TTC549 (cell line): ENCODE data around the gene KRTAP4-3.
"Not testable (repeated sequence)": the region's sequence is repeated elsewhere in the genome, so short reads cannot be mapped to it uniquely, and the experiment has no call there.

Source experiments
- FAIRE-seq: peaks from 2 replicates; lab custom pipeline; 2012; peaks lifted over from hg19 to GRCh38; lab: Jason Lieb, UNC

The KRTAP4-3 gene

DNA sequence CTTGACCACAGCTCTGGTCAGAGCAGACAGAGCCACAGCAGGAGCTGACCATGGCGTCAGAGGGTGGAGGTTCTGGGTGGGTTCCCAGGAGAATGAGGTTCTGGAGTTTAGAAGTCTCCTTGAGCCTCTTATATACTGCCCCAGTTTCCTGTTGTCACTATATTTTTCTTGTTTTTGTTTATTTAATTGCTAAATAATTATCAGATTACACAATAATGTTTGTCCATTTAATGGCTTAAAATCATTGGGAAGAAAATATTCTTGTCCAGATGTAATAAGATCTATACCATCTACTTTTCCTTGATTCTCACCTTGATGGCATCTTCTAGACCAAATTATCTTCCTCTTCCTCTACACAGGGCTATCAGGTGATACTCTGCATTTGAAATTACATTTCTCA is at the start of gene KRTAP4-3:
TSS of gene KRTAP4-3 (minus strand) at position 101 of the 400 bp plus-strand sequence. CDS start at position 52, 49 bp downstream.
- no peak for FAIRE-seq

DNA sequence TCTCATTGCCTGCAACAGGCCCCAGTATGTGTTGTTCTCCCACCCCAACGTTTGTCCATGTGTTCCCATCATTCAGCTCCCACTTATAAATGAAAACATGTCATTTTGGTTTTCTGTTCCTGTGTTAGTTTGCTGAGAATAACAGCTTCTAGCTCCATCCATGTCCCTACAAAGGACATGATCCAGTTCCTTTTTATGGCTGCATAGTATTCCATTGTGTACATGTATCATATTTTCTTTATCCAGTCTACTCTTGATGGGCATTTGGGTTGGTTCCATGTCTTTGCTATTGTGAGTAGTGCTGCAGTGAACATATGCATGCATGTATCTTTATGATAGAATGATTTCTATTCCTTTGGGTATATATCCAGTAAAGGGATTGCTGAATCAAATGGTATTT is 47.7 kb upstream of the KRTAP4-3 start:
- no peak for FAIRE-seq

DNA sequence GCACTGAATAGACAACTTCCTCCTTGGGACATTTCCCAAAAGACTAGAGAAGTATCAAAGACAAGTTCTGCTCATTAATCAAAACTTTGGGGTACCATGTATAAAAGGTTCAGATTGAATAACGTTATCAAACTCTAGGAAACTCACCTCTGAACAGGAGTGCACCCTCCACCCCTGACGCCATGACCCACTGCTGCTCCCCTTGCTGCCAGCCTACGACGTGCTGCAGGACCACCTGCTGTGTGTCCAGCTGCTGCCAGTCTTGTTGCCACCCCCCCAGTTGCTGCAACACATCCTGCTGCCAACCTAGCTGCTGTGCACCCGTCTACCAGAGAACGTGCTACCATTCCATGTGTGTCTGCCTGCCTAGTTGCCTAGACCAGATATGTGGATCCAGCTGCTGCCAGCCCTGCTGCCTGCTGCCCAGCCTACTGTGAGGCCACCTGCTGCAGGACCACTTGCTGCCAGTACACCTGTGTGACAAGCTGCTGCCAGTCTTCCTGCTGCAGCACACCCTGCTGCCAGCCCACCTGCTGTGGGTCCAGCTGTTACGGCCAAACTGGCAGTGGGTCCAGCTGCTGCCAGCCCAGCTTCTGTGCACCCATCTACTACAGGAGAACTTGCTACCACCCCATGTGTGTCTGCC is 44.6 kb upstream of the KRTAP4-3 start:
- FAIRE-seq: no peak

- FAIRE-seq: no peak
Observed at GRCh38 chr17:41211845-41212466, 43.9 kb upstream of the KRTAP4-3 start.

DNA sequence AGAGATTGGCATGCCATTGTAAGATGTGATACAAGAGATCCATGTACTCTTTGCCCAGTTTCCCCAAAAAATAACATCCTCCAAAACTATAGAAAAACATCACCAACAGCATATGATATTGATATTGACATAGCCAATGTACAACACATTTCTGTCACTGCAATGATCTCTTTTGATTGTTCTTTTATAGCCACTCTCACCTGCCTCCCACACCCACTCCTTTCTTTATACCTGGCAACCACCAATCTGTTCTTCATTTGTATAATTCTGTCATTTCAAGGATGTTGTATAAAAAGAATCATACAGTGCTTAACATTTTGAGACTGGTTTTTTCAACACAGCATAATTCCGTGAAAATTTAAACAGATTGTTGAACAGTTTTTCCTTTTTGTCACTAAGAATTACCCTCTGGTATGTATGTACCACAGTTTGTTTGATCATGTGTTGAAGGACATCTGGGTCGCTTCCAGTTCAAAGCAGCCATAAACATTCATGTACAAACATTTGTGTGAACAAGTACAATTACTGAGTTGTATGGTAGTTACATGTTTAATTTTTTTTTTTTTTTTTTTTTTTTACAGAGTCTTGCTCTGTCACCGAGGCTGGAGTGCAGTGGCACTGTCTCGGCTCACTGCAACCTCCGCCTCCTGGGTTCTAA is 31.5 kb upstream of the KRTAP4-3 start:
- no peak for FAIRE-seq

DNA sequence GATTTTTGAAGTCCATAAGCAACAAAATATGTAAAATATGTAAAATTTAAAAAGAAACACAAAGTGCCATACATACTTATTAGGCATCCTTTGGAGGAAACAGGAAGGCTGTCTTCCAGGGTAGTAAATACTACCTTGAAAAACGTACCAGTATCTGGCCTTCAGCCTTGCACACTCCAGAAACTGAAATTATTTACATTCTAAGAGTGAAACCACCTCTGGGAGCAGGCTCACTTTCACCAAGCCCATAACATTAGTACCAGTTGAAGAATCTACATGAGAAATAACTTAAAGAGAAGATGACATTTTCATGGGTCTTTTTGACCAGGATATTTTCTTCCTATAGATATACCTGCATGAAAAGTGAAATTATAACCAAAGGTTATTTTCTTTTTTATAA is 28.0 kb upstream of the KRTAP4-3 start:
- FAIRE-seq: no peak

DNA sequence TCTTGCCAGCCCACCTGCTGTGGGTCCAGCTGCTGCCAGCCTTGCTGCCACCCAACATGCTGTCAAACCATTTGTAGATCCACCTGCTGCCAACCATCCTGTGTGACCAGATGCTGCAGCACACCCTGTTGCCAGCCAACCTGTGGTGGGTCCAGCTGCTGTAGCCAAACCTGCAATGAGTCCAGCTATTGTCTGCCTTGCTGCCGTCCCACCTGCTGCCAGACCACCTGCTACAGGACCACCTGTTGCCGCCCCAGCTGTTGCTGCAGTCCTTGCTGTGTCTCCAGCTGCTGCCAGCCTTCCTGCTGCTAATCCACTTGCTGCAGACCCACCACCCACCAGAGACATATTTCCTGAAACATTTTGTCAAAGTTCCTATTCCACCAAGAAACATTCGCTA is 22.3 kb upstream of the KRTAP4-3 start:
- no peak for FAIRE-seq

- not testable (repeated sequence) for FAIRE-seq
Observed at GRCh38 chr17:41189837-41190318, 21.9 kb upstream of the KRTAP4-3 start, which contains the start of gene KRTAP9-1. TSS of gene KRTAP9-1 (plus strand) at chr17:41189887. CDS start at chr17:41189887, 0 bp downstream.

DNA sequence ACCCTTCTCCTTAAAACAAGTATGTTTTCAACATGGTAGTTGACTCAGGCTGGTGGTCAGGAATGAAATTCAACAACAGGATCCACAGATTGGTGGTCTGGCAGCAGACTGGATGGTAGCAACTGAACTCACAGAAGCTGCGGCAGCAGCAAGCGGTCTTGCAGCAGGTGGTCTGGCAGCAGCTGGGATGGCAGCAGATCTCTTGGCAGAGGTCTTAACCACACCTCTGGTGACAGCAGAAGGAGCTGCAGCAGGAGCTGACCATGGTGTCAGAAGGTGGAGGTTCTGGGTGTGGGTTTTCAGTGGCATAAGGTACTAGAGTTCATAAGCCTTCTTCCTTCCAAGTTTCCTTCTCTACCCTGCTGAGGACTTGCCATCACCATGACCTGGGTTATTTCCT is 18.9 kb upstream of the KRTAP4-3 start:
- no peak for FAIRE-seq

- FAIRE-seq: no peak
Observed at GRCh38 chr17:41185001-41185400, 17.0 kb upstream of the KRTAP4-3 start.

- FAIRE-seq: no peak
Observed at GRCh38 chr17:41184480-41184961, 16.5 kb upstream of the KRTAP4-3 start, which contains the start of gene KRTAP4-1. TSS of gene KRTAP4-1 (minus strand) at chr17:41184911. CDS start at chr17:41184854, 57 bp downstream.

DNA sequence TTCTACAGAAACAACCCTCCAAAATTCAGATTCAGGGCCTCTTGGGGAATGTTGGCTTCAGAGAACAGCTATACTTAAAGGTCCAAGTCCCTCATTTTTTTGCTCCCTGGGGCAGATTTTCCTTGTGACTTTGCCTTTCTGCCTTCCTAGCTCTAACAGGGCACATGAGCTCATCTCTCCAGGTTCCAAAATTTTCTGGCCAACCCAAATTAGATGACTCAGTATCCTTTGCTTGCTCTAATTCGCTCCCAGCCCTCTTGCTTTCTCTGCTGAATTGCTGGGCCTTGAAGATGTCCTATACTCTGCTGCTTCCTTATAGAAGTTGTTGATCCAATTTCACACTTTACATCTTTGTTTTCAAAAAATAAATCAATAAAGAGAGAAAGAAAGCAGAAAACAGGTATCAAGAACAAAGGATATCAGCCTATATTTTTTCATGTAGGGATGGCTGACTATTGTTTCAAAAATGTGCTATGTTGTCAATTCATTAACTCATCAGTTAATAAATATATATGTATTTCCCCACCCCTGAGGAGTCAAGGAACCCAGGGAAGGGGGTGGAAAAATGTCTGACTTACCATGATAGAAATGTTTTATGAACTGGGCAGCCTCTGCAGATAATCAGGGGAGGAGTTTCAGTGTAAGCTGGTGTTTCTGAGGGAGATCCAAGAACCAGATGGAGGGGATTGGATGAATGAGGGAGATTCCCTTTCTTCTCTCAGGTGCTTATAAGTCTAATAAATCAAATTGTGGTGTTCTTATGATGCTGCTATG is 11.0 kb upstream of the KRTAP4-3 start:
- no peak for FAIRE-seq

DNA sequence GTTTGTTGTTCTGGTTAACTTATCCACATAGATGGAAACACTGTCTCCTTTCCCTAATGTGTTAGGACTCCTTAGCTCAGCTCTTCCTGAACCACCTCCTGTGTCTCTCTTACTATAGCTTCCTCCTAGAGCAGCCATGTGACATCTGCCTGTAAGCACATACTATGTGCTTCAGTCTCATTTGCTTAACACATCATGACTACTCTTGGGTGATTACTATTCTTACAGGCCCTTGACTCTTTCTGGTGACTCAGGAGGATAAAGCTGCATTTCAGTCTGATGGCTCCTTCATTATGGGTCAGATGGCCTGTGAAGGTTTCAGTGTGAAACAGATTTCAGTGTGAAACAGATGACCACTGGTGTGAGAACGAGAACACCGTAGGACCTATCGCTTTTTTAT is 10.3 kb upstream of the KRTAP4-3 start:
- FAIRE-seq: no peak

GRCh38 chr17:41177727-41178271 is 9.8 kb upstream of the KRTAP4-3 start, which contains the start of gene KRTAP4-2:
TSS of gene KRTAP4-2 (minus strand) at chr17:41178221. CDS start at chr17:41178164, 57 bp downstream.
- FAIRE-seq: no peak

- FAIRE-seq: no peak
Observed at GRCh38 chr17:41176744-41177387, 8.8 kb upstream of the KRTAP4-3 start.

- no peak for FAIRE-seq
Observed at GRCh38 chr17:41171886-41172285, 3.9 kb upstream of the KRTAP4-3 start.

- no peak for FAIRE-seq
Observed at GRCh38 chr17:41167561-41167960, 460 bp downstream of the KRTAP4-3 start.

DNA sequence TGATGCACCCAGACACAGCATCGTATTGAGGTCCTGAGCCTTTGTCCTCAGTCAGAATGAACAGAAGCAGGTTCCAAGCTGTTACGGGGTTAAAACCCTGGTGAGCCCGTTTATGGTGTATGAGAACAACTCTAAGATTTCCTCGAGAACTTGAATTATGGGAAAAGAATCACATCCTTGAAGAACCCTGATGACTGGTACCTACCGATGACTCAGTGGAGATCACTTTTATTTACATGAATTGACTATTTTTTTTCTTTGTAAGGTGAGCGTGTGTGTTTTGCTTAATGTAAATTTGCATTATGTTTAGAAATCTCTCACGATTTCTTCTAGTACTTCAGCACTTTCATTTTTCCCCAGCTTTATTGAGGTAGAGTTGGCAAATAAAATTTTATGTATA is 4.2 kb downstream of the KRTAP4-3 start:
- no peak for FAIRE-seq

GRCh38 chr17:41160648-41161047 is 7.4 kb downstream of the KRTAP4-3 start, which contains the start of gene KRTAP4-4:
TSS of gene KRTAP4-4 (minus strand) at chr17:41160748. CDS start at chr17:41160691, 57 bp downstream.
- FAIRE-seq: no peak

DNA sequence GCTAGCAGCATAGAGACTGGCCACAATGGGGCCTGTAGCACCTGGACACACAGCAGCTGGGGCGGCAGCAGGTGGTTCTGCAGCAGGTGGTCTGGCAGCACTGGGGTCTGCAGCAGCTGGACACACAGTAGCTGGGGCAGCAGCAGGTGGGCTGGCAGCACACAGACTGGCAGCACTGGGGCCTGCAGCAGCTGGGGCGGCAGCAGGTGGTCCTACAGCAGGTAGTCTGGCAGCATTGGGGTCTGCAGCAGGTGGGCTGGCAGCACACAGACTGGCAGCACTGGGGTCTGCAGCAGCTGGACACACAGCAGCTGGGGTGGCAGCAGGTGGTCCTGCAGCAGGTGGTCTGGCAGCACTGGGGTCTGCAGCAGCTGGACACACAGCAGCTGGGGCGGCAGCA is 7.8 kb downstream of the KRTAP4-3 start:
- not testable (repeated sequence) for FAIRE-seq

DNA sequence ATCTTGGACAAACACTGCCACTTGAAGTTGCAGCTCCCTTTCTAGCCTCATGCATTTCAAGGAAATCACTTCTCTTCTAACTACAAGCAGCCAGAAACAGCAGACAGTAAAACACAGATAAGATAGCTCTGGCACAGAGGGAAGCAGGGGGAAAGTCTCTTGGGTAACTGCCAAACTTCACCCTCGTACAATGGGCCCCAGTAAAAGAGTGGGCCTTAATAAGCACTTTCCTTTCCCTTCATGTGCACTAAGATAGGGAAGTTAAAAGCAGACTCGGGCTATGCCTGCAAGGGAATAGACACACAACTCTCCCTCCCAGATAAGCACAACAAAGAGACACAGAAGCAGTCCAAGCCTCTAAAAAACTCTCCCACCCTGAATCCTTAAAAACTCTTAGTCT is 14.2 kb downstream of the KRTAP4-3 start:
- FAIRE-seq: no peak
